Heart left ventricle (tissue), 16 donors: ENCODE results near the gene STK11IP. TPM values are rescaled to one million over a fixed set of nuclear protein-coding genes. Genes with fewer than 3 reads are reported as not detected.
"Not testable (repeated sequence)": the region's sequence is repeated elsewhere in the genome, so short reads cannot be mapped to it uniquely, and the experiment has no call there.

Source experiments
- ATAC-seq, 4 donors: fragments of 200-7000 bp; cut with Tn5 transposase; one replicate each; pipeline ENCODE4 v1.9.1; 2020 to 2022; ENCODE audit warnings: moderate library complexity in 4 of 4, mild to moderate bottlenecking in 3 of 4, moderate number of reproducible peaks in 1 of 4
- DNase-seq, 5 donors: peaks; one replicate each; pipeline ENCODE4 v3.0.0-alpha.2; 2020
- H3K27ac ChIP-seq, 12 donors: fragments of 200-600 bp; sonication (generic) in 4 of 12; one replicate each; pipeline versions ENCODE4 v1.5.0 to v1.8.0; 2016 to 2022; ENCODE audit warnings: mild to moderate bottlenecking in 2 of 12
- H3K27me3 ChIP-seq, 9 donors: fragments of 200-600 bp; sonication (generic) in 2 of 9; one replicate each; pipeline versions ENCODE4 v1.5.1 to v1.8.0; 2016 to 2022; ENCODE audit warnings: mild to moderate bottlenecking in 3 of 9
- H3K36me3 ChIP-seq, 9 donors: fragments of 200-600 bp; sonication (generic) in 2 of 9; one replicate each; pipeline versions ENCODE4 v1.5.0 to v1.8.0; 2018 to 2022; ENCODE audit warnings: mild to moderate bottlenecking in 2 of 9
- H3K4me1 ChIP-seq, 12 donors: fragments of 200-600 bp; sonication (generic) in 4 of 12; one replicate each; pipeline versions ENCODE4 v1.5.0 to v1.8.0; 2016 to 2022; ENCODE audit warnings: mild to moderate bottlenecking in 3 of 12
- H3K4me3 ChIP-seq, 12 donors: fragments of 200-600 bp; sonication (generic) in 4 of 12; one replicate each; pipeline versions ENCODE4 v1.5.0 to v1.8.0; 2017 to 2022; ENCODE audit warnings: mild to moderate bottlenecking in 9 of 12, moderate library complexity in 4 of 12
- H3K9me3 ChIP-seq, 12 donors: fragments of 200-600 bp; sonication (generic) in 4 of 12; one replicate each; pipeline versions ENCODE4 v1.5.0 to v1.8.0; 2016 to 2022; ENCODE audit warnings: mild to moderate bottlenecking in 1 of 12
- POLR2A ChIP-seq, 2 donors: fragments of 450-650 bp; IDR thresholded peaks; one replicate each; pipeline ENCODE4 v1.6.1; 2017; ENCODE audit warnings: antibody characterized with exemption in 2 of 2, mild to moderate bottlenecking in 2 of 2, moderate library complexity in 2 of 2
- WGBS, 4 donors: extraction: QIAGEN DNeasy Blood & Tissue Kit in 2 of 4; methylation state at CpG; one replicate each; pipeline versions ENCODE4 v1.1.5 to v1.1.7; 2013 to 2018; 5-methylcytosine and 5-hydroxymethylcytosine counted together
- intact Hi-C, 10 donors: fragments of 100-400 bp; cut with DNase I; formaldehyde crosslinking; loops; one replicate each; pipeline versions ENCODE4 v1.11.1 to v1.14.2; 2022
- polyA plus RNA-seq, 2 donors: library from polyadenylated mRNA; stranded (reverse); fragments of 200-250 nt; gene quantifications; one replicate each; pipeline ENCODE4 v1.2.3, GENCODE V29; 2013
- total RNA-seq, 9 donors: library from RNA; depleted of rRNA in 2 of 9; stranded (reverse); fragments of >200 nt in 2 of 9; fragmentation: NEBNext Ultra II Directional in 3 of 9; extraction: Animal tissue kit (Norgen Biotek cat#: 25700) in 3 of 9; gene quantifications; one replicate each; pipeline versions ENCODE4 v1.1.0 to v1.2.4, GENCODE V29; 2016 to 2023
- TF ChIP-seq, protein P1 (sequence below), 12 donors: fragments of 200-600 bp; sonication (generic) in 4 of 12; IDR thresholded peaks; one replicate each; pipeline versions ENCODE4 v1.5.0 to v1.8.0; 2018 to 2022; ENCODE audit warnings: antibody characterized with exemption in 12 of 12, mild to moderate bottlenecking in 5 of 12
- donor health status: ischemic (EF 13 %, LVEDD 7.1; RV severe dilation, severe dysfunction).
- donor health status: healthy with polysubstance abuse.
- donor health status: DM: no; HTN: yes; CAD: no.
- donor health status: DM: no; HTN: no; CAD: no.
- donor health status: ischemic (EF 25% LVEDD 6.9; RV normal size, moderate dysfunction).
- donor health status: ischemic (EF 25% LVEDD 5.7; RV mildly dilated, moderate dysfunction).
- donor health status: healthy.
- donor health status: DM: yes; HTN: yes; CAD: no.
- donor health status: ischemic (EF 35%, LVEDD 5.7; RV mildly dilated, moderate dysfunction).
- donor health status: nonischemic (EF 11% LVEDD 7.7; RV severe dilation, severe dysfunction).
- donor health status: DM: yes; HTN: yes; CAD: no.
- donor health status: PGD.
- donor health status: ischemic (EF 29% LVEDD 5.4; RV normal size, mild dysfunction).
- donor health status: nonischemic (EF 23%, LVEDD 6.1; RV moderate dilation, normal function).

Gene STK11IP
- total and polyA plus RNA-seq, 11 donors = 7.3 to 24.1 (median 14.9) TPM

DNA sequence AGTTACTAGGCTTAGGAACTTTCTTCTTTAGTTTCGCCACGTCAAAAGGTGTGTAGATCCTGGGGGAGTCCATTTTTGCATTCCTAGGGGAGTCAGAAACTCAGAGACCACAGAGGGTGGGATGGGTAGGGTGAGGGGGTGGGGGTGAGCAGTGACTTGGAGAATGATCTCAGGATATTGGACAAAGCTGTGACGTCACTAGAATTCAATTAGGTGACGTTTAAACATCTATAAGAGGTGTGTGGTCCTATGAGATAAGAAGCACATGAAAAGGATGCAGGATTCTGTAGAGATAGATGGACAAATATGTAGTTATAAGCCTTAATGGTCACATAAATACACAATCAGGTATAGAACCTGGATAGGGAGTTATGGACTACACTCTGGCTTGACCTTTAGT lies 51.3 kb downstream of the STK11IP start:
- H3K27me3 ChIP-seq = peaks cover 0 to 6% (median 0%) of the 10 kb centered on the region in 9 donors
- intact Hi-C loops = loop anchor here in 4 of 10 donors (5.0 to 10.0 kb wide), 2 partner anchors 38 to 104 kb away; partner anchors contain the start of genes CHPF (in 1 of the 4) and TMEM198 (in 1 of the 4)
- 65 to 83% (median 79%) methylated on average over 4 of the region's 4 CpGs for WGBS, 4 donors
- DNase-seq = no peak
- H3K36me3 ChIP-seq = no peaks in the 10 kb centered on the region
- no peak for ATAC-seq
- H3K9me3 ChIP-seq = peaks cover 0 to 8% (median 0%) of the 10 kb centered on the region in 12 donors
- H3K4me1 ChIP-seq = peaks cover 0 to 26% (median 19%) of the 10 kb centered on the region in 12 donors
- no peak overlapping the region for H3K4me3 ChIP-seq
- TF ChIP-seq, protein P1, sequence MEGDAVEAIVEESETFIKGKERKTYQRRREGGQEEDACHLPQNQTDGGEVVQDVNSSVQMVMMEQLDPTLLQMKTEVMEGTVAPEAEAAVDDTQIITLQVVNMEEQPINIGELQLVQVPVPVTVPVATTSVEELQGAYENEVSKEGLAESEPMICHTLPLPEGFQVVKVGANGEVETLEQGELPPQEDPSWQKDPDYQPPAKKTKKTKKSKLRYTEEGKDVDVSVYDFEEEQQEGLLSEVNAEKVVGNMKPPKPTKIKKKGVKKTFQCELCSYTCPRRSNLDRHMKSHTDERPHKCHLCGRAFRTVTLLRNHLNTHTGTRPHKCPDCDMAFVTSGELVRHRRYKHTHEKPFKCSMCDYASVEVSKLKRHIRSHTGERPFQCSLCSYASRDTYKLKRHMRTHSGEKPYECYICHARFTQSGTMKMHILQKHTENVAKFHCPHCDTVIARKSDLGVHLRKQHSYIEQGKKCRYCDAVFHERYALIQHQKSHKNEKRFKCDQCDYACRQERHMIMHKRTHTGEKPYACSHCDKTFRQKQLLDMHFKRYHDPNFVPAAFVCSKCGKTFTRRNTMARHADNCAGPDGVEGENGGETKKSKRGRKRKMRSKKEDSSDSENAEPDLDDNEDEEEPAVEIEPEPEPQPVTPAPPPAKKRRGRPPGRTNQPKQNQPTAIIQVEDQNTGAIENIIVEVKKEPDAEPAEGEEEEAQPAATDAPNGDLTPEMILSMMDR (IDR thresholded peaks at IDR 0.05) = no peak
- no peak for TF ChIP-seq POLR2A (IDR thresholded peaks at IDR 0.05)
- no peak overlapping the region for H3K27ac ChIP-seq

DNA sequence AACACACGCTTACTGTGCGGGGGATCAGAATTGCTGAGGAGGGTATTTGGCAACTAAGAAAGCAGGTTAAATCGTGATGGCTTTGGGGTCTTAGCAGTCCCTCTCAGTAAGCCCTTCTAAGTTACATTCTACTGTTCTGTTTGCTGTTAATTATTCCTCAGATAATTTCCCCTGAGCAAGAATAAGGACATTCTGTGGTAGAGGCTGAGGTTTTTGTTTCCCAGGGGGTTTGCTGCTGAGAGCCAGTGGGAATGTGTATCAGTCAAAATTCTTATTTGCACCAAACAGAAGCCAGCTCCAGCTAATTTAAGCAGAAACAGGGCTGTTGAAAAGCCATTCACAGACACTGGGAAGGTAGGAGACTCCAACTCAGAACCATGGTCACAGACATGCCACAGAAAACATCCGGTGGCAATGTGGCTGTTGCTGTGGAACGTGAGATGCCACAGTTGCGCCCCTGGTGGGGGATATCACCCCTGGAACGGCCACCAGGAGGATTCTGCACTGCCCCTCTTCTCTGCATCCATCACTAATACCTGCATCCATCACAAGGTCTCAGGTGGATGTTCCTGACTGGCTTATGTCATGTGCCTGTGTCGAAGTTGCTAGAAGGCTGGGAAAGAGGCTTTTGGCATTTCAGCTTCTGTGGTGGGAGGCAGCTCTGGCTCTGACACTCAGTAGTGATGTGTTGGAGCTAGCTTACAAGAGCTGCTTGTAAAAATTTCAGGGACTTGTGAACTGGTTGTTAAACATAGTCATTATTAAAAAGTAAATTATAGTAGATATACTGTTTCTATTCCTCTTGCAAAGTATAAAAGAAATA lies 53.0 kb downstream of the STK11IP start:
- Histone ChIP-seq H3K27me3 (peaks cover 0 to 6% (median 0%) of the 10 kb centered on the region in 9 donors), H3K36me3 (no peaks in the 10 kb centered on the region), H3K4me1 (peaks cover 0 to 12% (median 5%) of the 10 kb centered on the region in 12 donors), H3K27ac (no peak overlapping the region), H3K4me3 (no peak overlapping the region), H3K9me3 (peaks cover 0 to 8% (median 0%) of the 10 kb centered on the region in 12 donors)
- ATAC-seq = no peak
- intact Hi-C loops = no loop called here
- WGBS, 4 donors = 68 to 79% (median 72%) methylated on average over 7 to 8 of the region's 8 CpGs
- no peak for TF ChIP-seq POLR2A (IDR thresholded peaks at IDR 0.05)
- TF ChIP-seq, protein P1 (IDR thresholded peaks at IDR 0.05) = no peak
- DNase-seq = no peak

DNA sequence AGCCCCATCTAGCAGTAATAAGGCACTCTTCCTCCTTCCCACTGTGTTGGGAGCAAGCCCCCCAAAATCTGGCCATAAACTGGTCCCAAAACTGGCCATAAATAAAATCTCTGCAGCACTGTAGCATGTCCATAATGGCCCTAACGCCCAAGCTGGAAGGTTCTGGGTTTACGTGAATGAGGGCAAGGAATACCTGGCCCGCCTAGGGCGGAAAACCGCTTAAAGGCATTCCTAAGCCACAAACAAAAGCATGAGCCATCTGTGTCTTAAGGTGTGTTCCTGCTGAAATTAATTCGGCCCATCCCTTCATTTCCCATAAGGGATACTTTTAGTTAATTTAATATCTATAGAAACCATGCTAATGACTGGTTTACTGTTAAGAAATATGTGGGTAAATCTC lies 54.0 kb downstream of the STK11IP start:
- intact Hi-C loops, ATAC-seq, H3K4me1 ChIP-seq, H3K9me3 ChIP-seq, H3K4me3 ChIP-seq, H3K27me3 ChIP-seq, H3K27ac ChIP-seq, DNase-seq, H3K36me3 ChIP-seq: not testable (repeated sequence)
- 77 to 82% (median 81%) methylated on average over 6 of the region's 6 CpGs for WGBS, 4 donors

DNA sequence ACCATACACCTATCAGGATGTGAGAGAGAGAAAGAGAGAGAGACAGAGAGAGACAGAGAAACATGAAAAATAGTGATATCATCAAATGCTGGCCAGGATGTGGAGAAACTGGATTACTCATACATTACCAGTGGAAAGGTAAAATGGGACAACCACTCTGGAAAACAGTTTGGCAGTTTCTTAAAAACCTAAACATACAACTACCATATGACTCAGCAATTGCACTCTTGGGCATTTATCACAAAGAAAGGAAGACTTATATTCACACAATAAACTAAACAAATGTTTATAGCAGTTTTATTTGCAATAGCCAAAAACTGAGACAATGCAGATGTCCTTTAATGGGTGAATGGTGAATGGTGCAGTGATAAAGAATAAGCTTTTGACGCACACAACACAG lies 58.9 kb downstream of the STK11IP start:
- H3K4me3 ChIP-seq = no peak overlapping the region
- no peak for ATAC-seq

More for the DNA sequence above, 58.9 kb downstream of the STK11IP start:
- Histone ChIP-seq H3K4me1 (peaks cover 0 to 3% (median 0%) of the 10 kb centered on the region in 12 donors), H3K27ac (no peak overlapping the region), H3K36me3 (no peaks in the 10 kb centered on the region), H3K27me3 (no peaks in the 10 kb centered on the region), H3K9me3 (peaks cover 0 to 16% (median 0%) of the 10 kb centered on the region in 12 donors)
- WGBS, 4 donors = 75 to 90% (median 80%) methylated on average over 1 of the region's 1 CpG
- no peak for TF ChIP-seq POLR2A (IDR thresholded peaks at IDR 0.05)
- TF ChIP-seq, protein P1 (IDR thresholded peaks at IDR 0.05) = no peak
- intact Hi-C loops = no loop called here
- no peak for DNase-seq
